HG03095 (cell line): ENCODE measurements around the gene SZRD1.

Source experiments
- ATAC-seq: cut with Tn5 transposase; IDR thresholded peaks from one replicate; pipeline ENCODE4 v1.9.1; 2021; ENCODE audit warnings: moderate library complexity; ENCODE audit not compliant: unreplicated experiment

The SZRD1 gene

GRCh38 chr1:16367258-16367967 lies 371 bp downstream of the SZRD1 start:
- ATAC-seq = peak; percentile 47

DNA sequence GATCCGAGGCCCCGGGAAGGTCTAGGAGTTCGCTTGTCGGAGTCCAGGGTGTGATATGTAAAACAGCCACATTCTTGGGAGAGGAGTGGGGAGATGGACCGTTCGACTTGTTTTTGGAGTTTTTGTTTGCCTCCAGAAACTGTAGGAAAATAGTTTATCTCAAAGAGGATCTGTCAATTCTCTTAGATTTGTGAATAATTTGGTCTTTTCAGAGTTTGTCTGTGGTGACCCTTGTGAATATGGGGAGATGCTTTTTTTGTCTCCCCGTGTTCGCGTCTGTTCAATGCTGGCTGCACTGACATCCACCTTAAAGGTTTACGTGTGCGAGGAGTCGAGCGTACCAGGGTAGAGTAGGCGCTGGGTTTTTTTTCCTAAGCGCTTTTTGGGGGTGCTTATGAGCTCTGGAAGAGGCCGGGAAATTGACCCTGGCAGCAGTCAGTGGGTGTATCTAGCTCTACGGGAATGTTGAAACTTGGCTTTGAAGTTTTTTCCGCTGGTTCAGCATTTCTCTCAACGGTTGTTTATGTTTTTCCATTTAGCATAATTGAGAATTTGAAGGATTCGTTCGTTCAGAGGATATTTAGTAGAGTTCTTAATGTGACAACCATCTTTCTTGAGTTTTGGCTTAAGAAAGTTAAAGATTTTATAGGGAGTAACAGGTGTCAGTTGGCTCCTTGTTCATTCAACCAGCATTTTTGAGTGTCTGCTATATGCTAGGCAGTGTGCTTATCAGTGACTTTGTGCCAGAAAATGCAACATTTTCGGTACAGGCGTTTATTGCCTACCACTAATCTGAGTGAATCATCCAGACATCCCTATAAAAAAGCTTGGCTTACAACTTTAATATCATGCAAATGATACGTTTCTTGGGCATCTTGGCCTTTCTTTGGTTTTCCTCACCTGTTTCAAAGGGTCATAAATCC lies 1.2 kb downstream of the SZRD1 start:
- no peak for ATAC-seq

DNA sequence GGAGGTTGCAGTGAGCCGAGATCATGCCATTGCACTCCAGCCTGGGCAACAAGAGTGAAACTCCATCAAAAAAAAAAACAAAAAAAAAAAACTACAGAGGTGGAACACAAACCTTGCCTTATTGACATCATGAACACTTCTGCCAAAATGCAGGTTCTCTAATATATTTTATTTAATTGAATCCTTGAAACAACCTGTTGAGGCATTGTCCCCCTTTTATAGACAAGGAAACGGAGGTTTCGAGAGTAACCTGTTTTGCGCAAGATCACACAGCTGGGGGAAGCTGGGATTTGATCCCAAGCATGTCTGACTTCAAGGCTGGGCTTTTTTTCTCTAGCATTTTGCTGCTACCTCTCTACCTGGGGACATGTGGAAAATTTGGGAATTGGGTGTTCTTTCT lies 2.8 kb downstream of the SZRD1 start:
- ATAC-seq = no peak

DNA sequence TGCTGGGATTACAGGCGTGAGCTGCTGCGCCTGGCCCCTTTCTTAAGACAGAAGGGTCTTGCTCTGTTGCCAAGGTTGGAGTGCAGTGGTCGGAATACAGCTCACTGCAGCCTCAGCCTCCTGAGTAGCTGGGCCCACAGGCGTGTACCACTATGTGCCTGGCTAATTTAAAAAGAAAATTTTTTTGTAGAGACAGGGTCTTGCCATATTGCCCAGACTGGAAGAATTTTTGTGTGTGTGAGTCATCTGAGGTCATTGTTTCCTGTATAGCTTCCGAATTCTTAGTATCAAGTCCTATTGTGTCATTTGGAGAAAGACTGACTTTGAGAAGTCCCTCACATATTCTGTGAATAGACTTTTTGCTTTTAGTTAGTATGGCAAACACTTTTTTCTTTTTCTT lies 4.7 kb downstream of the SZRD1 start:
- ATAC-seq = no peak

DNA sequence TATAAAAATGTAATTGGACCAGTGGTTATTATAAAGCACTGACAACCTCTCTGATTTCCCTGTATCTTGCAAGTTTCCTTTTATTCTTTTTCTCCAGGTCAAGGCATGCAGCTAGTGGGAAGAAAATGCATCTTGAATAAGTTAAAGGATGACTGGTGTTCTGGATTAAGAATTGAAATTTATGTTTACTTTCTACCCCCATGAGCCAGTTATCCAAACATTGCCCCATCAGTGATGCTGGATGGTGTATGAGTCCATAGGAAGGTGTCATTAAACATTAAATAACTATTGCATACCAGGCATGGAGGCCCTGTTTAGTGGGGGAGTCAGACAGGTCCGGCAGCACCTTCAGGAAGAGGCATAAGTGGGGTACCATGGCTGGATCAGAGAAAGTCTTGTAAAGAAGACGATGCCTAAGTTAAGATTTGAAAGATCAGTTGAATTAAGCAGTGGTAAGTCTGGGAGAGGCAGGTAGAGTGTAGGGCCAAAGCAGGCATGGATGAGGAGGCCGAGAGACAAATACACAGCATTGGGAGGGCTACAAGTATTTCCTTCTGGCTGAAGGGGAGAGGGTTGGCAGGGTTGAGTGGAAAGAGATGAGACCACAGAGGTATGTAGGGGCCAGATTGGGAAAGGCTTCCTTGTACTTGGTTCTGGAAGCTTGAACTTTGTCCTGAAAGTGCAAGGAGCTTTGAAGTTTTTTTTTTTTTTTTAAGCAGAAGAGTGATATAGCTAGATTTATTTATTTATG lies 5.7 kb downstream of the SZRD1 start:
- ATAC-seq = no peak

GRCh38 chr1:16374266-16374665 lies 7.2 kb downstream of the SZRD1 start:
- no peak for ATAC-seq

DNA sequence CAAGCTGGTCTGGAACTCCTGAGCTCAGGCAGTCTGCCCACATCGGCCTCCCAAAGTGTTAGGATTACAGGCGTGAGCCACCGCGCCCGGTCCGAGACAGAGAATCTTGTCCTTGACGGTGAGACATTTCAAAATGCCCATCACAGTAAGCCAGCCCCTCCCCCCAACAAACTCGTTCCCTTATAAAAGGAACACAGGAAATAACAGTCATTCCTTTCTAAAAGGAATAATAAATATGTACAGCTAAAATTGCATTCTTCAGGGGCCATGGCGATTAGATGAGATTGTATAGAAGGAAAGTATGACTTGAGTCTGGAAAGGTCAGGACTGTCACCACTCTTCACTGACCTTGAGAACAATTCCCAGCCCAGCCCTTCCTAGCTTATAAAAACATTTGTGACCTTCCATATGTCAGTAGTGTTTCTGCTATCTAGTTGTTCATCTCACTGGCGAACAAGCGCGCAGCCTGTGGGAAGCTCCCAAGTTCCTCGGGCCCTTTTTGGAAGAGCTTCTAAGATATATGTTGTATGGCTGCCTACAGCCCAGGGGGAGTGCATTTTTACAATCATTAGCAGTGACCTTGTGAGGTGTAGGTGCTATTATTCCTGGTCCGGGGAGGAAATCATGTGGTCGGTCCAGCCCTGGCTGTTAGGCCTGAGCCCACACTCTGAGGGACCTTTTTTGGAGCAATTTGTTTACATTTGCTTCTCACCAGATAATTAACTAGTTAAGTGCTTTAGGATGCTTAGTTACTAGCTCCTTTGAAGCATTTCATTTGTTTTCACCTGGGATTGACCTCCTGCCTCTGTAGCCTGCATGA lies 8.7 kb downstream of the SZRD1 start:
- ATAC-seq = no peak

- ATAC-seq = no peak
Measured at GRCh38 chr1:16376971-16377370, 9.9 kb downstream of the SZRD1 start.

- ATAC-seq = no peak
Measured at GRCh38 chr1:16378443-16378842, 11.4 kb downstream of the SZRD1 start.

- no peak for ATAC-seq
Measured at GRCh38 chr1:16380868-16381267, 13.8 kb downstream of the SZRD1 start.

GRCh38 chr1:16383888-16384287 lies 16.8 kb downstream of the SZRD1 start:
- no peak for ATAC-seq

- no peak for ATAC-seq
Measured at GRCh38 chr1:16385659-16386453, 18.8 kb downstream of the SZRD1 start.

DNA sequence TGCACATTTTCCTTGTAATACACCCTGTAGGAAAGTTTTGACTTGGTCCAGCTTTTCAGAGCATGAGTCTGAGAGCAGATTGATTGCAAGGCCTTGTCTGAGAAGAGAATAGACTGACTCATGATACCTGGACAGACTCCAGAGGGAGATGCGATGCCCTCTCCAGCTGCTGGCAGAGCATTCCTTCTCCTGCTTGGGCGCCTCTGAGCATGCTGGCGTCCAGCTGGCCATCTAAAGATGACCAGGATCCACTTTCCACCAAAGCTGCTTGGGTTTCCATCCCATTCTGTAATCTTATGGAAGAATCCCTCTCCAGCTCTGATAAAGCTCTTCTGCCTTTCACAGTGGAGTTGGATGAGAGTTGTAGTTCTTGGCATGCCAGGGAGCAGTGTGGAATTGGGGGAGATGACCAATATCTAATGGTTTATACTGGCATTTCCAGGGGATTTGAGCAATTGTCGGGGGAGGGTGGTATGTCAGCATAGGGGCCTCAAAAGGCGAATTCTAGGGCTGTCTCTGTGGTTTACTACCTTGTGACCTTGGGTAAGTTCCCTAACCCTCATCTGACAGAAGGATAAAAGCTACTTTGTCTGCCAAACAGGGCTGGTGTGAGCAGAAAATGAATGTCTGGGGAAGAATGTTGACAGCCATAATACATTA lies 19.5 kb downstream of the SZRD1 start:
- no peak for ATAC-seq

- ATAC-seq = no peak
Measured at GRCh38 chr1:16387201-16388188, 20.5 kb downstream of the SZRD1 start.

DNA sequence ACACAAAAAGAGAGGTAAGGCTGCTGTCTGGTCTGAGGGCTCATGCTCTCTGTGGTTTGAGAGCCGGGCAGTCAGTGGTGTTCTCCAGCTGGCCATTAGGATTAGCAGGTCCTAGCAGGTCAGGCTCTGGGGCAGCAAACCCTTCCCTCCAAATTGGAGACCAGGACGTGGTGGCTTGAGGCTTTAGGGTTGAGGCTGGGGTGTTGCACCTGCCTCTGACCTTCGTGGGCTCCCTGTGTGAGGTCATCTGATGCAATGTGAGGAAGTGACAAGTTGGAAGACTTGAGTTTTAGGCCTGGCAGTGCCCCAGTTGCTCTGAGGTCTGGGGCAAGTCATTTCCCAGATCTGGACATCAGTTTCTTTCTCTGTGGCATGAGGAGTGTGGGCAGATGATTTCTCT lies 24.4 kb downstream of the SZRD1 start:
- ATAC-seq = no peak

- ATAC-seq = no peak
Measured at GRCh38 chr1:16392740-16393569, 25.9 kb downstream of the SZRD1 start.
